ENCODE data around the gene RNF123. TPM values are rescaled to one million over a fixed set of nuclear protein-coding genes. Genes with fewer than 3 reads are reported as not detected.

Gene RNF123
- 35.4 TPM for polyA plus RNA-seq (2012; ENCODE audit: insufficient read depth, insufficient read length, low read depth)

GRCh38 chr3:49689046-49689907 lies at the start of gene RNF123, which contains the start of gene MST1:
TSS of gene RNF123 (plus strand) at chr3:49689557. CDS start at chr3:49691166, 1,609 bp downstream.
TSS of gene MST1 (minus strand) at chr3:49689474. CDS start at chr3:49688691, 783 bp downstream.
- Histone ChIP-seq H3K27me3 (no peaks in the 10 kb centered on the region), H3K9me3 (no peaks in the 10 kb centered on the region), H3K4me1 (no peaks in the 10 kb centered on the region), H3K4me3 (ENCODE audit: low read depth, low read length) (peak within 1 kb of the TSS; percentile 80), H3K36me3 (no peaks in the 10 kb centered on the region)
- peak; percentile 19; the same call in 1 of the 2 replicates for TF ChIP-seq CTCF (IDR thresholded peaks at IDR 0.05; ENCODE audit: low read depth, low read length)
- DNase-seq, result peak; percentile 91

- no peak for DNase-seq
- no peak for TF ChIP-seq CTCF (IDR thresholded peaks at IDR 0.05; ENCODE audit: low read depth, low read length)
- Histone ChIP-seq H3K27me3 (no peaks in the 10 kb centered on the region), H3K4me1 (no peaks in the 10 kb centered on the region), H3K36me3 (no peaks in the 10 kb centered on the region), H3K9me3 (no peaks in the 10 kb centered on the region), H3K4me3 (ENCODE audit: low read depth, low read length) (no peak overlapping the region)
These were observed 48.1 kb upstream of the RNF123 start for GRCh38 chr3:49641292-49641691.

GRCh38 chr3:49641921-49642707 lies 47.2 kb upstream of the RNF123 start:
- DNase-seq, result no peak
- no peak for TF ChIP-seq CTCF (IDR thresholded peaks at IDR 0.05; ENCODE audit: low read depth, low read length)
- Histone ChIP-seq H3K4me3 (ENCODE audit: low read depth, low read length) (no peak overlapping the region), H3K27me3 (no peaks in the 10 kb centered on the region), H3K9me3 (no peaks in the 10 kb centered on the region), H3K36me3 (no peaks in the 10 kb centered on the region), H3K4me1 (no peaks in the 10 kb centered on the region)

- no peak for DNase-seq
- no peak overlapping the region for H3K4me3 ChIP-seq (ENCODE audit: low read depth, low read length)
- no peak for TF ChIP-seq CTCF (IDR thresholded peaks at IDR 0.05; ENCODE audit: low read depth, low read length)
- H3K4me1 ChIP-seq, result no peaks in the 10 kb centered on the region
- H3K36me3 ChIP-seq, result no peaks in the 10 kb centered on the region
- H3K9me3 ChIP-seq, result no peaks in the 10 kb centered on the region
- H3K27me3 ChIP-seq, result no peaks in the 10 kb centered on the region
These were observed 46.6 kb upstream of the RNF123 start for GRCh38 chr3:49642708-49643145.

GRCh38 chr3:49644684-49645083 lies 44.7 kb upstream of the RNF123 start:
- Histone ChIP-seq H3K36me3 (no peaks in the 10 kb centered on the region), H3K4me1 (no peaks in the 10 kb centered on the region), H3K27me3 (no peaks in the 10 kb centered on the region), H3K9me3 (no peaks in the 10 kb centered on the region), H3K4me3 (ENCODE audit: low read depth, low read length) (no peak overlapping the region)
- no peak for DNase-seq
- no peak for TF ChIP-seq CTCF (IDR thresholded peaks at IDR 0.05; ENCODE audit: low read depth, low read length)

All from BE2C (cell line).